BE2C (cell line): Measurements from ENCODE around the gene KCNH6.

Experiments
- DNase-seq: peaks from one replicate; pipeline ENCODE4 v3.0.0-alpha.2; 2020
- H3K27me3 ChIP-seq: fragments of 250-450 bp; sonication (Bioruptor Pico); 2 replicates; pipeline ENCODE4 v1.5.1; 2020; ENCODE audit warnings: mild to moderate bottlenecking
- H3K36me3 ChIP-seq: fragments of 250-450 bp; sonication (Bioruptor Pico); 2 replicates; pipeline ENCODE4 v1.5.1; 2020; ENCODE audit warnings: mild to moderate bottlenecking
- H3K4me1 ChIP-seq: fragments of 250-450 bp; sonication (Bioruptor Pico); 2 replicates; pipeline ENCODE4 v1.5.1; 2020
- H3K4me3 ChIP-seq: 2 replicates; pipeline ENCODE4 v1.5.1; 2011; ENCODE audit warnings: low read depth, low read length
- H3K9me3 ChIP-seq: fragments of 250-450 bp; sonication (Bioruptor Pico); 2 replicates; pipeline ENCODE4 v1.5.1; 2020
- CTCF ChIP-seq: IDR thresholded peaks from 2 replicates; pipeline ENCODE4 v1.5.1; 2012; ENCODE audit warnings: mild to moderate bottlenecking, low read depth, low read length

KCNH6 gene

DNA sequence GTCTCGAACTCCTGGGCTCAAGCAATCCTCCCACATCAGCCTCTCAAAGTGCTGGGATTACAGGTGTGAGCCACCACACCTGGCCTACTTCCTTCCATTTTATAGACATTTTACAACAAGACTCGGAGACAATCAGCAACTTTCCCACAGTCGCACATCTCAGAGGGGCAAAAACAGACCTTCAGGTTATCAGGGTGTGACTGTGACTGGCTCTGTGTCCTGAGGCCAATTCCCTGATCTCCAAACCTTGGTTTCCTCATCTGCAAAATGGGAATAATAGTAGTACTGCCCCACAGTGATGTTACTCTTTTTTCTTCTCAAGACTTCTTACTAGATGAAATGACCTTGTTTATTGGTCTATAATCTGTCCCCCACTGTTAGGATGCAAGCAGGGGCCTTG, 10.8 kb upstream of the KCNH6 start:
- Histone ChIP-seq H3K27me3 (no peaks in the 10 kb centered on the region), H3K4me3 (no peak overlapping the region), H3K4me1 (no peaks in the 10 kb centered on the region; the same call in 1 of the 2 replicates), H3K36me3 (no peaks in the 10 kb centered on the region), H3K9me3 (no peaks in the 10 kb centered on the region)
- no peak for TF ChIP-seq CTCF
- DNase-seq = no peak

DNA sequence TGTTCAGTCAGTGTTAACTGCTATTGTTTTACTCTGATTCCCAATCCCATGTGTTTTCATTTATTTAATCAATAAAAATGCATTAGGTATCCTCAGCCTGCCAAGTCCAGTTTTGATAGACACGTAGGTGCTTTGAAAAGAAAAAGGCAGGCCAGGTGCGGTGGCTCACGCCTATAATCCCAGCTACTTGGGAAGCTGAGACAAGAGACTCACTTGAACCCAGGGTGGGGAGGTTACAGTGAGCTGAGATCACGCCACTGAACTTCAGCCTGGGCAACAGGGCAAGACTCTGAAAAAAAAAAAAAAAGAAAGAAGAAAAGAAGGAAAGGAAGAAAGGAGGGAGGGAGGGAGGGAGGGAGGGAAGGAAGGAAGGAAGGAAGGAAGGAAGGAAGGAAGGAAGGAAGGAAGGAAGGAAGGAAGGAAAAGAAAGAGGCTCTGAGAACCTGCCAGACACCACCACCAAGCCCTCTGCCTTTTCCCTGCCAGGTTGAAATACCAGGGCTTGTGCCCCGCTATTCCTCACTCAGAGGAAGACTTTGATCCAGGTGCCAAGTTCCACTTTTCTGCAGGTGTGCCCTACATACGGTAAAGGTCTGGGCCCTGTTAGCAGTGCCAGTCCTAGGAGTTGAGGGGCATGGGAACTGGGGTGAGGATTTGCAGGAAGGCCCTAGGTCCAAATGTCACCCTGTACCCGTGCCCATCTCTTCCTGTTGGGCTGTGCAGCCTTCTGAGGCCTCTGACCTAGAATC, 10.1 kb upstream of the KCNH6 start:
- Histone ChIP-seq H3K4me1 (no peaks in the 10 kb centered on the region; the same call in 1 of the 2 replicates), H3K27me3 (no peaks in the 10 kb centered on the region), H3K4me3 (no peak overlapping the region), H3K36me3 (no peaks in the 10 kb centered on the region), H3K9me3 (no peaks in the 10 kb centered on the region)
- no peak for TF ChIP-seq CTCF
- DNase-seq = no peak

GRCh38 chr17:63514477-63514876, 8.7 kb upstream of the KCNH6 start:
- Histone ChIP-seq H3K27me3 (no peaks in the 10 kb centered on the region), H3K4me3 (no peak overlapping the region), H3K36me3 (no peaks in the 10 kb centered on the region), H3K4me1 (no peaks in the 10 kb centered on the region; the same call in 1 of the 2 replicates), H3K9me3 (no peaks in the 10 kb centered on the region)
- TF ChIP-seq CTCF = no peak
- no peak for DNase-seq

GRCh38 chr17:63514974-63515373, 8.2 kb upstream of the KCNH6 start:
- no peak overlapping the region for H3K4me3 ChIP-seq
- no peaks in the 10 kb centered on the region for H3K9me3 ChIP-seq
- no peaks in the 10 kb centered on the region; the same call in 1 of the 2 replicates for H3K4me1 ChIP-seq
- no peak for TF ChIP-seq CTCF
- no peak for DNase-seq
- H3K36me3 ChIP-seq = no peaks in the 10 kb centered on the region
- no peaks in the 10 kb centered on the region for H3K27me3 ChIP-seq

DNA sequence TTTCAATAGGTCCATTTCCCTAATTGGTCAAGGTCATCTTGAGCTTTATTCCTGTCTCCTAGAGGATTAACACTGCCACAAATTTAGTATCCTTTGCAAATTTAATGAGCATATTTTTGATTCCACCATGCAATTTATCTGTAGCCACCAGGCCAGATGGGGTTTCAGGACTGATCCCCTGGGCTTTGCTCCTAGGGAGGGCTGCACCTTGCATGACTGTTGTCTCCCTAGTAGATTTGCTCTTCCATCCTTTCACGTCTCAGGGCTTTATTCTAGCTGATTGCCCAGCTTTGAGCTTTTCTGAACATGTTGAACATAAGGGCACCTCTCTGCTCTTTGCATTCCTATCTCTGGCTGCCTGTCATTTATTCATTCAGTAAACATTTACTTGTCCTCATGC, 7.7 kb upstream of the KCNH6 start:
- DNase-seq = no peak
- no peak for TF ChIP-seq CTCF
- no peak overlapping the region for H3K4me3 ChIP-seq
- H3K9me3 ChIP-seq = no peaks in the 10 kb centered on the region
- no peaks in the 10 kb centered on the region for H3K27me3 ChIP-seq
- H3K4me1 ChIP-seq = no peaks in the 10 kb centered on the region; the same call in 1 of the 2 replicates
- no peaks in the 10 kb centered on the region for H3K36me3 ChIP-seq
